Trophoblast cell (in vitro differentiated cells and primary cell): ENCODE results near the gene NHERF1.

Experiments
- DNase-seq, 2 donors: peaks; one replicate each; pipeline ENCODE4 v3.0.0-alpha.2; 2016
- H2AFZ ChIP-seq: 2 replicates; pipeline ENCODE4 v1.6.1; 2013; ENCODE audit warnings: low read length, moderate library complexity, mild to moderate bottlenecking; ENCODE audit not compliant: insufficient read depth, poor library complexity
- H2AK5ac ChIP-seq: 2 replicates; pipeline ENCODE4 v1.6.1; 2013; ENCODE audit warnings: mild to moderate bottlenecking, low read length
- H2BK120ac ChIP-seq: 2 replicates; pipeline ENCODE4 v1.6.1; 2013; ENCODE audit warnings: low read length, mild to moderate bottlenecking, moderate library complexity; ENCODE audit not compliant: insufficient read depth, poor library complexity
- H2BK12ac ChIP-seq: 2 replicates; pipeline ENCODE4 v1.6.1; 2013; ENCODE audit warnings: mild to moderate bottlenecking, low read length, moderate library complexity
- H2BK5ac ChIP-seq: 2 replicates; pipeline ENCODE4 v1.6.1; 2013; ENCODE audit warnings: low read length, low read depth, moderate library complexity, mild to moderate bottlenecking; ENCODE audit not compliant: poor library complexity
- H3K14ac ChIP-seq: 2 replicates; pipeline ENCODE4 v1.6.1; 2013; ENCODE audit warnings: mild to moderate bottlenecking, low read length
- H3K18ac ChIP-seq: 2 replicates; pipeline ENCODE4 v1.6.1; 2013; ENCODE audit warnings: mild to moderate bottlenecking, low read length
- H3K23ac ChIP-seq: 2 replicates; pipeline ENCODE4 v1.6.1; 2013; ENCODE audit warnings: low read length
- H3K27ac ChIP-seq: 2 replicates; pipeline ENCODE4 v1.5.1; 2013; ENCODE audit warnings: low read depth, mild to moderate bottlenecking, inconsistent platforms, low read length, moderate library complexity
- H3K27me3 ChIP-seq: 2 replicates; pipeline ENCODE4 v1.6.1; 2013; ENCODE audit warnings: inconsistent platforms, mild to moderate bottlenecking, low read length, moderate library complexity; ENCODE audit not compliant: insufficient read depth
- H3K36me3 ChIP-seq, 2 experiments: 1 replicate in 1 of 2; 2 replicates in 1 of 2; pipeline ENCODE4 v1.6.1; 2013; ENCODE audit warnings: low read length in 2 of 2, mild to moderate bottlenecking in 2 of 2, moderate library complexity in 1 of 2; ENCODE audit not compliant: insufficient read depth in 2 of 2, control insufficient read depth in 1 of 2
- H3K4ac ChIP-seq: 2 replicates; pipeline ENCODE4 v1.6.1; 2013; ENCODE audit warnings: low read depth, mild to moderate bottlenecking, low read length, moderate library complexity
- H3K4me1 ChIP-seq, 2 experiments: 1 replicate in 1 of 2; 2 replicates in 1 of 2; pipeline ENCODE4 v1.6.1; 2013; ENCODE audit warnings: low read length in 2 of 2, mild to moderate bottlenecking in 2 of 2, moderate library complexity in 1 of 2; ENCODE audit not compliant: insufficient read depth in 2 of 2, control insufficient read depth in 1 of 2
- H3K4me2 ChIP-seq: 2 replicates; pipeline ENCODE4 v1.6.1; 2013; ENCODE audit warnings: inconsistent platforms, mild to moderate bottlenecking, low read length, moderate library complexity
- H3K4me3 ChIP-seq: 2 replicates; pipeline ENCODE4 v1.5.1; 2013; ENCODE audit warnings: mild to moderate bottlenecking, low read depth, low read length, inconsistent platforms
- H3K79me1 ChIP-seq: one replicate; pipeline ENCODE4 v1.6.1; 2013; ENCODE audit warnings: low read length
- H3K79me2 ChIP-seq: 2 replicates; pipeline ENCODE4 v1.6.1; 2013; ENCODE audit warnings: low read length, mild to moderate bottlenecking; ENCODE audit not compliant: control insufficient read depth, insufficient read depth, poor library complexity
- H3K9ac ChIP-seq: 2 replicates; pipeline ENCODE4 v1.6.1; 2013; ENCODE audit warnings: mild to moderate bottlenecking, low read length
- H3K9me3 ChIP-seq: 2 replicates; pipeline ENCODE4 v1.6.1; 2013; ENCODE audit warnings: low read depth, mild to moderate bottlenecking, control low read depth, inconsistent platforms, low read length; ENCODE audit not compliant: insufficient read depth
- H4K12ac ChIP-seq: 2 replicates; pipeline ENCODE4 v1.6.1; 2013; ENCODE audit warnings: low read depth, mild to moderate bottlenecking, low read length, moderate library complexity
- H4K8ac ChIP-seq: 2 replicates; pipeline ENCODE4 v1.6.1; 2013; ENCODE audit warnings: low read depth, mild to moderate bottlenecking, low read length, moderate library complexity
- H4K91ac ChIP-seq: one replicate; pipeline ENCODE4 v1.6.1; 2013; ENCODE audit warnings: low read depth, mild to moderate bottlenecking, low read length, moderate library complexity
- WGBS: extraction: QIAGEN DNeasy Blood & Tissue Kit; methylation state at CpG from one replicate; pipeline ENCODE4 v1.1.7; 2013; ENCODE audit warnings: missing lambda C conversion rate; ENCODE audit not compliant: insufficient read length, insufficient coverage; ENCODE audit errors: extremely low coverage; 5-methylcytosine and 5-hydroxymethylcytosine counted together

Gene NHERF1

GRCh38 chr17:74766413-74766812 is 18.0 kb downstream of the NHERF1 start:
- H3K27ac ChIP-seq: no peak overlapping the region
- no peak for DNase-seq
- no peak overlapping the region for H2AFZ ChIP-seq
- H2BK12ac ChIP-seq: no peak overlapping the region
- H3K4me3 ChIP-seq: no peak overlapping the region
- no peak overlapping the region for H4K91ac ChIP-seq
- no peak overlapping the region for H3K4me2 ChIP-seq
- peaks cover 8 to 11% of the 10 kb centered on the region in 2 experiments for H3K4me1 ChIP-seq
- WGBS: no CpG with 5 or more reads among the region's 2 CpGs
- no peak overlapping the region for H3K18ac ChIP-seq
- H3K23ac ChIP-seq: no peak overlapping the region
- H3K14ac ChIP-seq: no peak overlapping the region
- no peak overlapping the region for H4K8ac ChIP-seq
- H3K9ac ChIP-seq: no peak overlapping the region
- peaks cover under 1% of the 10 kb centered on the region for H3K79me2 ChIP-seq
- H3K27me3 ChIP-seq: no peaks in the 10 kb centered on the region
- H2BK120ac ChIP-seq: no peak overlapping the region
- H3K9me3 ChIP-seq: no peaks in the 10 kb centered on the region
- H3K4ac ChIP-seq: no peak overlapping the region
- H3K79me1 ChIP-seq: no peaks in the 10 kb centered on the region
- no peak overlapping the region for H2BK5ac ChIP-seq
- H2AK5ac ChIP-seq: no peak overlapping the region
- peaks cover 19 to 28% of the 10 kb centered on the region in 2 experiments for H3K36me3 ChIP-seq
- H4K12ac ChIP-seq: no peak overlapping the region

DNA sequence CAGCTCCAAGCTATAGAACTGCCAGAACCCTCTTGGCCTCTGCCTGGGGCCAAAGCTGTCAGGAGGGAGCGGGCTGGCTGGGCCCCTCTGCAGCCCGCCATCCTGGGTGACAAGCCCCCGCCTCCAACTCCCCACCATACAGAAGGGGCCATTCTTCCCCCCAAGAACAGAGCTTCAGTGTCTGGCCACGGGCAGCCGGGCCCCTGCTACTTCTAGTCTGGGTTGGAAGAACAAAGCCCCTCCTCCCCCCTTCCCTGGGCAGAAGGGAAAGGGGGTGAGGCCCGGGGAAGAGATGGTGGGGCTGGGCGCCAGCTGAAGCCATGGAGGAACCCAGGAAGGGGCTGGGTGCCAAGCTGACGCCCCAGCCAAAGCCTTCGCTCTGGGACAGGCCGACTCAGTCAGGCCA is 18.7 kb downstream of the NHERF1 start:
- no peak overlapping the region for H3K4me3 ChIP-seq
- H3K18ac ChIP-seq: no peak overlapping the region
- peaks cover 6 to 8% of the 10 kb centered on the region in 2 experiments for H3K4me1 ChIP-seq
- no peak overlapping the region for H2BK120ac ChIP-seq
- no CpG with 5 or more reads among the region's 10 CpGs for WGBS
- H3K9me3 ChIP-seq: no peaks in the 10 kb centered on the region
- no peak overlapping the region for H3K27ac ChIP-seq
- no peak overlapping the region for H4K12ac ChIP-seq
- H3K79me1 ChIP-seq: no peaks in the 10 kb centered on the region
- H2BK12ac ChIP-seq: no peak overlapping the region
- no peaks in the 10 kb centered on the region for H3K27me3 ChIP-seq
- H2AFZ ChIP-seq: no peak overlapping the region
- H4K8ac ChIP-seq: no peak overlapping the region
- no peak overlapping the region for H3K14ac ChIP-seq
- H3K23ac ChIP-seq: no peak overlapping the region
- H3K79me2 ChIP-seq: no peaks in the 10 kb centered on the region
- H2AK5ac ChIP-seq: no peak overlapping the region
- no peak overlapping the region for H2BK5ac ChIP-seq
- H3K4ac ChIP-seq: no peak overlapping the region
- no peak overlapping the region for H3K4me2 ChIP-seq
- no peak overlapping the region for H4K91ac ChIP-seq
- peaks cover 26 to 35% of the 10 kb centered on the region in 2 experiments for H3K36me3 ChIP-seq
- no peak for DNase-seq
- no peak overlapping the region for H3K9ac ChIP-seq

- no peak overlapping the region for H3K18ac ChIP-seq
- H3K27ac ChIP-seq: no peak overlapping the region
- H3K9me3 ChIP-seq: no peaks in the 10 kb centered on the region
- no peak overlapping the region for H2BK5ac ChIP-seq
- H3K4me1 ChIP-seq: peaks cover 7 to 9% of the 10 kb centered on the region in 2 experiments
- H3K4me3 ChIP-seq: no peak overlapping the region
- no peak overlapping the region for H3K9ac ChIP-seq
- no peak overlapping the region for H4K91ac ChIP-seq
- WGBS: no CpG with 5 or more reads among the region's 17 CpGs
- H4K8ac ChIP-seq: no peak overlapping the region
- H3K36me3 ChIP-seq: peaks cover 36 to 46% of the 10 kb centered on the region in 2 experiments
- H2AFZ ChIP-seq: no peak overlapping the region
- H3K14ac ChIP-seq: no peak overlapping the region
- H3K27me3 ChIP-seq: no peaks in the 10 kb centered on the region
- no peak overlapping the region for H3K4ac ChIP-seq
- H4K12ac ChIP-seq: no peak overlapping the region
- H3K23ac ChIP-seq: no peak overlapping the region
- no peak overlapping the region for H3K4me2 ChIP-seq
- no peak overlapping the region for H2AK5ac ChIP-seq
- no peak overlapping the region for H2BK120ac ChIP-seq
- H2BK12ac ChIP-seq: no peak overlapping the region
- H3K79me2 ChIP-seq: no peaks in the 10 kb centered on the region
- DNase-seq: no peak
- no peaks in the 10 kb centered on the region for H3K79me1 ChIP-seq
Observed at GRCh38 chr17:74768069-74768762, 19.8 kb downstream of the NHERF1 start.

DNA sequence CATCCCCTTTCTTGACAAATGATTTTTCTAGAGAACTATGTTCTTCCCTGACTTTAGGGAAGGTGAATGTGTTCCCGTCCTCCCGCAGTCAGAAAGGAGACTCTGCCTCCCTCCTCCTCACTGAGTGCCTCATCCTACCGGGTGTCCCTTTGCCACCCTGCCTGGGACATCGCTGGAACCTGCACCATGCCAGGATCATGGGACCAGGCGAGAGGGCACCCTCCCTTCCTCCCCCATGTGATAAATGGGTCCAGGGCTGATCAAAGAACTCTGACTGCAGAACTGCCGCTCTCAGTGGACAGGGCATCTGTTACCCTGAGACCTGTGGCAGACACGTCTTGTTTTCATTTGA is 20.3 kb downstream of the NHERF1 start:
- Histone ChIP-seq H2BK5ac (no peak overlapping the region), H3K18ac (no peak overlapping the region), H3K9ac (no peak overlapping the region), H3K9me3 (no peaks in the 10 kb centered on the region), H3K4me2 (no peak overlapping the region), H3K27me3 (no peaks in the 10 kb centered on the region), H4K12ac (no peak overlapping the region), H3K79me1 (no peaks in the 10 kb centered on the region), H2BK12ac (no peak overlapping the region), H3K4ac (no peak overlapping the region), H4K8ac (no peak overlapping the region), H3K27ac (no peak overlapping the region), H2AFZ (no peak overlapping the region), H3K4me1 (peaks cover 7 to 9% of the 10 kb centered on the region in 2 experiments), H3K14ac (no peak overlapping the region), H3K79me2 (no peaks in the 10 kb centered on the region), H2AK5ac (no peak overlapping the region), H3K23ac (no peak overlapping the region), H2BK120ac (no peak overlapping the region), H3K36me3 (peaks cover 39 to 50% of the 10 kb centered on the region in 2 experiments), H4K91ac (no peak overlapping the region), H3K4me3 (no peak overlapping the region)
- DNase-seq: no peak
- no CpG with 5 or more reads among the region's 7 CpGs for WGBS
